Stimulated activated CD4-positive, alpha-beta T cell treated with anti-CD3 and anti-CD28 coated beads, Interleukin-15, amount 100 ng/mL, for 1 hour (primary cell): ENCODE data around the gene UPP1.
"Not testable (repeated sequence)": the region's sequence is repeated elsewhere in the genome, so short reads cannot be mapped to it uniquely, and the experiment has no call there.

Experiments used
- DNase-seq, 2 donors: peaks; one replicate each; pipeline ENCODE4 v3.0.0-alpha.2; 2020; ENCODE audit warnings: low read depth in 1 of 2, low spot score in 1 of 2

Gene UPP1

DNA sequence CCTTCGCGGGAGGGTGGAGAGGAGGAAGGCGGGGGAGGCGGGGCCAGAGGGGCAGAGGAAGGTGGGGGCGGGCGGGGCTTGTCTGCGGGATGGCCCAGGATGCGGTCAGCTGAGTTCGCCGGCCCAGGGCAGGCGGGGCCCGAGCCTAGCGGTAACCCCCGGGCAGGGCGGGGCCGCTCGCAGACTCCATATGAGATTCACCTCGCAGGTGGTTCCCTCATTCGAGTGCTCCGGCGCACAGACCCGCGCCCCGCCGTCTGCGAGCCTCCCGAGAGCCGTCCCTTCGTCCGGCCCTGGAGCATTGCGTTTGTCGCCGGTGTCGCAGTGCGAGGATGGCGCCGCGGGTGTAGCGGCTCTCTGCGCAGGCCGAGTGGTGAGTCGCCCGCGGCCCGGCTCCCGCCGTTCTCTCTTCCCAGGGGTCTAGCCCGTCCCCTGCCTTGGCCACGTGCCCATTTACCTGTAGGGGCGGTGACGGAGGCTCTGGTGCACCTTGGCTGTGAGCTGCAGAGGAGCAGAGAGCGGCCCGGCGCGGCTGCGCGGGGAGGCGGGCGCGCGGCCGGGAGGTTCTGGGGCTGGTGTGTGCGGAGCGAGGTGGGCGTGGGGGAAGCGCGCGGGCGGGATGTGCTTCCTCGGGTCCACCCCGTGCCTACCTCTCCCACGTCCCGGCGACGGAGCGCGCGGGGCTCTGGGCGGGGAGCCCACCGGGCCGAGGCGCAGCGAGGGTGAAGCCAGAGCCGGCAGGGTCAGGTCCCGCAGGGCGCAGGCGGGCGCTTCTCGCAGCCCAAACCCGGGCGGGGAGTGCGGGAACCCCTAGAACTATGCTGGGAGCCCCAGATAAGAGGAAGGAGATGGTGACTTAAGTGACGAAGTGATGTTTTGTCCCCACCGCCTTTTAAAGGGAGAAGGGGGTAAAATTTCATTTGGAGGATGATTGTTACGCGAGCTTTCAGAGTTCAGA, at the start of gene UPP1:
Gene UPP1, plus strand, starts transcription at position 220 of the 958 bp plus-strand sequence. CDS start 5,519 bp downstream, outside the sequence.
- peak; percentile 72 to 87 for DNase-seq

DNA sequence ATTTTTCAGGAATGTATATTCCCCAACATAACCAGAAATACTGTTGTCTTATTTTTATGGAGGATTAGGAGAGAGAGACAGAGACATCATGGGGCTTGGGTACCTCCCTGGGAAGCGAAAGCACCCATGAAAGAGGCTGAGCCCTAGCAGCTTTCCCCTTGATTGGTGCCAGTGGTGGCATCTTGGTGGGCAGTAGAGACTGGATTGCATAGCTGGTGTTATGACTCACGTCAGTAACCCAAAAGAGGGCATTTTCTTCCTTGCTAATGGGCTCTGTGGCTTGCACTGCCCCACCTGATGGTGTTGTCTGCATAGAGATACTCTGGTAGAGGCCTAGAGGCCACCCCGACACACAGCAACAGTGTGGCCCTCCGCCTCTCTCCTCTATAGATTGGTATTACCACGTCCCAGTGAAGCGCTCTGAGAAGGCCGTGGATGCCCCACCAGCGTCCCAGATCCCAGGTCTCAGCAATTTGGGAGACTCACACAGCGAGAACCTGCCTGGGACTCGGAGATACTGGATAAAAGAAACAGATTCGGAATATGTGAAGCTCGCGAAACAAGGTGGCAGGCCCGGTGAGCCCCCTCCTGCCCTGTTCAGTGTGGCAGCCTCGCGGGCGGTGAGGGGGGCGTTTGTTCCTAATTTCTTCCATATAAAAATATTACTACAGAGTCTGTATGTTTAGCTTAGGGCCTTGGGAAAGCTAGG, 48.0 kb upstream of the UPP1 start:
- no peak for DNase-seq

DNA sequence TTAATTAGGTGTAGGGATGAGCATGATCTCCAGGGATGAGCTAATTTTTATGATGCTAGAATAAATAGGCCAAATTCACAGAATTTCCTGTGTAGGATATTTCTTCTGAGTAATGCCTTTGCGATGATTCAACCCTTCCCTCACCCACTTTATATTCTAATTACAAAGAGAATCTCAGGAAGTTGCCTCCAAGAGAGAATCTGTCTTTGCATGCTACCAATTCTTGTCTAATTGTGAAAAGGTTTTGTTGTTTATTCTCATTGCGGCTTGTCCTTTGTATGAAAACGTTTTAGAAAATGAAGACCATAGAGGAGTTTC, 47.5 kb upstream of the UPP1 start:
- no peak for DNase-seq

DNA sequence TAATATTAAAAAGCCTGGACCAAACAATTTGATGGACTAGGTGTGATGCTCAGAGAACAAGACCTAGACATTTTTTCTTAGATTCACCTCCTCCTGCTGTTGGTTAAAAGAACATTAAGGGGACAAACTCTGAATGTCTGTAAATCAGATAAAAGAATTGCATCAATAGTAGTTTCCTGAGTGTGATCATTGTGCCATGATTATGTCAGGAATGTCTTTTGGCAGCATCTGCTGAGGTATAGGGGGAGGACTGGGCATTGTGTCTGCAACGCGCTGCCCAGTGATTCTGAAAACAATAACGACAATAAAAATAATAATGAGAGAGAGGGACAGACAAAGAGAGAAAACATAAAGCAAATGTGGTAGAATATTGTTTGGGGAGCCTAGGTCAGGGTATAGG, 46.8 kb upstream of the UPP1 start:
- DNase-seq = no peak

DNA sequence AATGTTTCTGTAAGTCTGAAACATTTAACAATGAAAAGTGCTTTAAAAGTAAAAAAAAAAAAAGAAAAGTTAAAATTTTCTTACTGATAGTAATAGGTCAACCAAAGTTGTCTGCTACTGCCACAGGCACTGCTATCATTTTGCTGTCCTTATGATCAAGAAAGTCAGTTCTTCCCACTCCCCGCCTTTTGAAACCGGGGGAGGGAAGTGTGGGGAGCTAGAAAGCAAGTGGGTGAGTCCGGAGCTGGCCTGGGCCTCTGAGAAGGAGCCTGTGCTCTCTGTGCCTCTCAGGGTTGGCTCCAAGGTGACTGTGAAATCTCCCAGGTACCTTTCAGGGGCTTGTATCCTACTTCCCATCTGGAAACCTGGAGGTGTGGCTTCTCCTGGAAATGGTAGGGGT, 46.4 kb upstream of the UPP1 start:
- no peak for DNase-seq

DNA sequence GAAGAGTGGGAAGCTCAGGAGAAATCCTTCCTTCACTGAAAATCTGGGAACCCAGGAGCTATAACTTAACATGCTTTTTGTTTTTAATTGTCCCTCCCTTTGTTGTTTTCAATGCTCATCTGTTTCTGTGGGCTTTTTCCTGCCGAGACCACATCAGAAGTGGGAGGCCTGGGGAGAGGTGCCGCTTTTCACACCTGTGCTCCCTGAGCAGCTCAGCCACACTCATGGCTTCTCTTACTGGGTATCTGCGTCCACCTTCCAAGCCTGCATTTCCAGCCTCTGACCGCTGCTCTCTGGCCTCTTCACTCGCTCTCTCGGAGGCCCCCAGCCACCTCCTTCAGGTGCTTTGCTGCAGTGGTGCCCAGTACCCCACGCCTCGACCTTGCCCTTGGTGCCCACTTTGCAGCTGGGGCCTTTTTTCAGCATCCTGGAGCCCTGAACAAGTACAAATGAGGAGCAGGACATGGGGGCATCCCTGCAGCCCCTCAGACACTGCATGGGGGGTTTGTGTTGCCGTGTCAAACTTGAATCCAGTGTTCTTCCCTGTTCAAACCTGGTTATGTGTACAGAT, 43.8 kb upstream of the UPP1 start:
- no peak for DNase-seq

DNA sequence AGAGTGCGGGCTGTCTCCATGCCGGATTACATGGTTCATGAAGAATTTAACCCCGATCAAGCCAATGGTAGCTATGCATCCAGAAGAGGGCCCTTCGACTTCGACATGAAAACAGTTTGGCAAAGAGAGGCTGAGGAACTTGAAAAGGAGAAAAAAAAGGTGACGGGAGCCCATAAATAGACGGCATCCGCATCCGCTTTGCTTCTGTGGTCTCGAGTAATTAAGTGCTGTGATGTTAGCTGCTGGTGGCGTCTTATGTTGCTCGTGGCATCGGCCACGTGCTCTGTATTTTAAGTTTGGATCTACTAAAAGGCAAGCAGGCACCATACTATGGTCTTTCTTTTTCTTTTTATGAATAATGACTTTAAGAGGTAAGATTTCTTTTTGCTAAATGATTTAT, 42.6 kb upstream of the UPP1 start:
- DNase-seq = no peak

DNA sequence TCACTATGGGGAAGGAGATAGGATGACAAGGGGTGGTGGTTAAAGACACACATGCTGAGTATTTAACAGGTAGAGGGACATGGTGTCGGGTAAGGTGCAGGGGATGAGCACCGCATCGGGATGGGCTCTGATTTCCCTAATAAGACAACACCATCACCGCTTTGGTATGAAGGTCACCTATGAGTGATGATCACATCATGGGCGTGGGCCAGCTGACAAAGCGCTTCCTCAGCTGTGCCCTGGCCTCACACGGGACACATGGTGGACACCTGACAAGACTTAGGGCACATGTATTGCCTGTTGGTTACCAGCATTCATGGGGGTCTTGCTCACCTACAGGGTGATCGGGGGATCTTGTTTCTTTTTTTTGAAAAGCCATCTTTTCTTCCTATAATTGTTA, 41.0 kb upstream of the UPP1 start:
- no peak for DNase-seq

DNA sequence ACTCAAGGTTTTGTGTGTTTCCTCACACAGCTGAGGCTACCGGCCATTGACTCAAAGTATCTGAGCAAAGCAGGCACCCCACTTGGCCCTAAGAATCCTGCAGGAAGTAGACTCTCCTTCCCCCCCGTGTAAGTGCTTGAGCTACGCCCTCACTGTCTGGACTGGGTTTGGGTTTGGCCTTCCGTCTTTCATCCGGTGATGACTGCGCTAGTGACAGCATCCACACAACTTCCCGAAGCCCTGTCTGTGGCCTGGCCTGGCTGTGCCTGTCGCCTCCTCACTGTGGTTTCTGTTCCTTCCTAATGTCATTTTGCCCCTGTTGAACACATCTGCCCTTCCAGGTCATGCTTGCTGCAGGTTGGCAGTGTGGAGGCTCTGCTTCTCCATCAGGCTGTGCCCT, 39.2 kb upstream of the UPP1 start:
- DNase-seq = no peak

DNA sequence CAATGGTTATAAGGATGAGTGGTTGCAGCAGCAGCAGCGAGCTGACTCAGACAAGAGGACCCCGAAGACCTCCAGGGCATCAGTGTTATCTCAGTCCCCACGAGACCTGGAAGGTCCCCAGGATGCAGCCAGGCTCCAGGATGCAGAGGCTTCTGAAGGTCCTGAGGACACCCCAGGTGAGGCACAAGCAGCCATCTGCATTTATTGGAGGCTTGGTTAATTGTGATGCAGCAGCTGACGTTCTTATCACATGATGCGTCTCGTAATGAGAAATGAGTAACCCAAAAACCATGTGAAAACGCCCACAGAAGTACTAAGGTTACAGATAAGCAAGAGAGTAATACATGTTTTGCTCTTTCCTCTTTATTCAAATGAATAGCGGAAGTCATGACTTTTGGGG, 36.3 kb upstream of the UPP1 start:
- DNase-seq = no peak

DNA sequence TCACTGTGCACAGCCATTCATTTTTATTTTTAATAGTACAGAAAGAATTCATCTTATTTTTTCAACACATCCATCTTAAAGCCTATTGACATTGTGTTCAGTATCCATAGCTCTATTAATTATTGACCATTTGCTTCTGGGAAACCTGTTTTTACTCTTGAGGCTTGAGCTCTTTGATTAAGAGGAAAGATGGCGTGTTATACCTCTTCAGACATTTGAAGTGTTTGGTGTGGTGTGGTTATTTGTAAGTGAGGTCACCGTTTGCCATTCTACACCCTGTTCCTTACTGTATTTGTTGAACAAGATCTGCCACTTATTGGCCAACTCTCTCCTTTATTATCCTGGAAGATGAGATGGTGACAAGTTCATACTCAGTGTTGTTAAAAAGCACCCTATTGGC, 35.3 kb upstream of the UPP1 start:
- no peak for DNase-seq

DNA sequence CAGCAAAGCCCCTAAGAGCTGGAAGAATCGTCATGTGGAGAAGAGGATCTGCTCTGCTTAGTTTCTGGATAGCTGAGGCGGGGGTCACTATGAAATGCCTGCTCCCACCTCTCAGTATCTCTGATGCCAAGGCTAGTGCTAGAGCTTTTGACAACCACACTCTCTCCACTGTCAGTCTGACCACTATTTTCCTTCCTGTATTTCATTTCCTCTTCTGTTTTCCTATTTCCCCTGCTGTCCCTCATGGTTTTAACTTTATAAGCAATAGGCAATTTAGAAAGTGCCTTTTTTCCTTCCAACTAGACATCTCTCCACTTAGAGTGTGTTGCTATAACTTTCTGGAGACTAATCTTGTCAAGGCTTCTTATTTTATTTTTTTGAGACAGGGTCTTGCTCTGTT, 30.1 kb upstream of the UPP1 start:
- DNase-seq = no peak

DNA sequence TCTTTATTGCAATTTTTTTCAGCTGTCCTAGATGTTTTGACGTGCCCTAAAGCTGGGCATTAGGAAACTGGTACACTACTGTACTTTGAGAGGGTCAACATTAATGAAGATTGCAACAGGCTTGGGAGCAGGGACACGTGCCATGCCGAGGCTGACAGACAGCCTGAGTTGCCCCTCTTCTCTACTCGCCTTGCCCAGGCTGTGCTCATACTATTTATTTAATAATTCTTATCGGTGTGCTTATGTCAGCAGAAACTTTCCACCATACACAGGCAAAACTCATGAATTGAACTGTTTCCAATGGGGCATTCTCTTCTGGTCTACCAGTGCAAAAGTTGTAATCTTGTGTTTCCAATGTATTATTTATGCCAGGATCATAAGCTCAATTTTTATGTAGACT, 29.4 kb upstream of the UPP1 start:
- no peak for DNase-seq

DNA sequence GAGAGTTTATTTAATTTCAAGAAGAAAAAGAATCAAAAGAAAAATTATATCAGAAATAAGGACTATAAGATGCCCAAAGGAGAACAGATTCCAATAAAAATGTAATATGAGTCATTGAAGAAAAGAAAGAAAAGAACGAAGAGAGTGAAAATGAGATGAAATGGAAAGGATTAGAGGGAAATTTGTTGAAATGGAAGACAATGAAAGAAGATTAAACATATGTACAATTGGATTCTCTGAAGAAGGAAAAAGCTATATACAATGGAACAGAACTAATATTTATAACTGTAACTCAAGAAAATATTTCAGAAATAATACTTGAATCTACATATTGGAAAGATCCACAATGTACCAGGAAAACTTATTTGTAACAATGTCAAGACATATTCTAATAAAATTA, 25.1 kb upstream of the UPP1 start:
- no peak for DNase-seq

DNA sequence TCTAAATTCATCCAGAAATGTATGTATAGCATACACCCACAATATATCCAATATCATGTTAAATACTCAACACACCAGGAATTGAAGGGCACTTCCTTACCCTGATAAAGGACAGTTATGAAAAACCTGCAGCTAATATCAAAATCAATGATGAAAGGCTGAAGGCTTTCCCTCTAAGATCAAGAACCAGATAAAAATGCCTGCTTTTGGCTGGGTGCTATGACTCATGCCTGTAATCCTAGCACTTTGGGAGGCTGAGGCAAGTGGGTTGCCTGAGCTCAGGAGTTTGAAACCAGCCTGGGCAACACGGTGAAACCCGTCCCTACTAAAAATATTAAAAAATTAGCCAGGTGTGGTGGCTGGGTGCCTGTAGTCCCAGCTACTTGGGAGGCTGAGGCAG, 21.6 kb upstream of the UPP1 start:
- DNase-seq = no peak

DNA sequence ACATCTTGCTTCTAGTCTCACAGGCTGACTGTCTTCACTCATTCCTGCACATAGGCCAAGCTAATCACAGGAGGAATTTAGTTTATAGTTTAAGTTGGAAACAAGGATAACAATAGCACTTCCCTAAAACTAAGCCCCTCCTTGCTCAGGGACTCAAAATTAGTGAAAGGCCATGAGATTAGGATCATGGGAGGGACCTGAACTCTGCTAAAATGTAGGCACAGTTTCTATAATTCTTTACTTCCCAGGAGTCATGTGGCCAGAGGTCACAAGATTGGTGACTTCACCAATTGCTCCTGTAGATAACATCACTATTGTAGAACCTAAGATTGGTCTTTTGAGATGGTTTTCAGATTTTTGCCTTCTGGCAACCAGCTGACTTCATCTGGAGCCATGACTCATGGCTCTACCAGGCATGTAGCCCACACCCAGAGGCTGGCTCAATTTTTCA, 14.8 kb upstream of the UPP1 start:
- DNase-seq = no peak

DNA sequence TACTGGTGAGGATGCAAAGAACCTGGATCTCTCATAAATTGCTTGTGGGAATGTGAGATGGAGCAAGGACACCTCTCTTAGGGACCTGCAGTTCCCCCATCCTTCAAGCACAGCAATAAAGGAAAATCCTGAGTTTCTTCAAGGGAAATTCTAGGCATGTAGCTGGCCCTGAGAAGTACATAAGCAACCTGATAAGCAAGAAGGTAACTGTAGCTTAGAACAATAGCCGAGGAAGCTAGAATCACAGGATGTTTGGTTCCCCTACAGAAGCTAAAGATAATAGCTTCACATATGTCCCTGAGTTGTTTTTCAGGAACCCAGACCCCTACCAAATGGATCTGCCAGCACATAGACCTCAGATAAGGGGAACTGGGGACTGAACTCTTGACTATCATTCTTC, 11.6 kb upstream of the UPP1 start:
- no peak for DNase-seq

DNA sequence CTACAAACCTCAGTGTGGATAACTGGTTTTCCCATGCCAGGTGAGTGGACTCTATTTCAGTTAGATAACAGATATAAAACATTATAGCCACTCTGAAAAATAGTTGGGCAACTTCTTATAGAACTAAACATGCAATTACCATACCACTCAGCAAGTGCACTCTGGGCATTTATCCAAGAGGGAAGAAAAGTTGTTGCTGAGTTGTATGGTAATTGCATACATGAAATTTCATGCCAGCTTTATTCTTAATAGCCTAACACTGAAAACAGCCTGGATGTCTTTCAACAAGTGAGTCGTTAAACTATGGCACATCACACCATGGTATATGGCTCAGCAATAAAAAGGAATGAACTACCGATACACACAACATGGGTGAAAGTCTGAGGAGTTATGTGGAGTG, 10.6 kb upstream of the UPP1 start:
- no peak for DNase-seq

DNA sequence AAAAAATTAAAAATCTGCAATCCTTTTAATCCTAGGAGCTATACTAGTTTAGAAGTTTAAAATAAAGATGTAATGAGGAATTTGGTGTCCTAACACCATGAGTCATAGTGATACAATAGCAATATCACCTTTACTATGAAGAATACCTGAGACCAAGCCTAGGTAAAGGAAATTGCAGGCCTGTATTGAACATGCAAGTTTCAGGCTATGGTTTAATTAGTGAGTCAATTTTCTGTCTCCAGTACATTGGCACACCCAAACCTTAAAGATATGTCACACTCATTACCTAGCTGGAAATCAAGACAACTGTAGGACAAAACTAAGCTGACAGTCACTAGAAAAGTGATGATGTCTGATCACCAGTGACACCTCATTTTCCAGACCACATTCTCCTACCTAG, 6.7 kb upstream of the UPP1 start:
- DNase-seq = not testable (repeated sequence)

DNA sequence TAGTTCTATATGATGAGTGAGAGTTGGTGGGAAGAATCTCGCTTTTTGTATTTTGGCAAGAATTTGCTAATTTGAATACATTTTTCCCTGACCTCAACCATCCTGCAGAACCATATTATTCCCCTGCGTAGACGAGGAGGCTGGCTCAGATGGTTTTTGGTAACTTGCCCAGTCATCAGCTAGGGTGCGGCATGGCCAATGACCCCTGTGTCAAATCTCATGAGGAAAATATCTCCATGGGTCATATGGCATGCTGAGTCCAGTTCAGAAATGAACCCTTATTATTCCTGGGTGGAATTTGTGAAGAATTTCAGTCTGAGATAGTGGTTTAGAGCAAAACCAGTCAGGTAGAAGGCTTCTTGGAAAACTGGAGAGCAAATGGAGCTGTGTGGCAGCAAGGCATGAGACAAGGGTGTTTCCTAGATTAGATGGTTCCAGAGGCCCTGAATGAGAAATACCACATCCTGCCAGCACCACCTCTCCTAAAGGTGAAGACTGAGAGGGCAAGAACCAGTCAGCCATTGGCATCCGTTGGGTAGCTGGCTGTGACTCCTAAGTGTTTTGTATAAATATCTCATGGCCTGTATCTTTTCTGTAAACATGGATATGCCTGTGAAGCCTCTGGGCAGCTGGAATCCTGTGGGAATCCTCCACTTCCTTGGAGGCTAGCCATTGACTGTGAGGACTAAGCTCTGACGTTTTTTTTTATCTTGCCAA, 5.8 kb upstream of the UPP1 start:
- no peak for DNase-seq

DNA sequence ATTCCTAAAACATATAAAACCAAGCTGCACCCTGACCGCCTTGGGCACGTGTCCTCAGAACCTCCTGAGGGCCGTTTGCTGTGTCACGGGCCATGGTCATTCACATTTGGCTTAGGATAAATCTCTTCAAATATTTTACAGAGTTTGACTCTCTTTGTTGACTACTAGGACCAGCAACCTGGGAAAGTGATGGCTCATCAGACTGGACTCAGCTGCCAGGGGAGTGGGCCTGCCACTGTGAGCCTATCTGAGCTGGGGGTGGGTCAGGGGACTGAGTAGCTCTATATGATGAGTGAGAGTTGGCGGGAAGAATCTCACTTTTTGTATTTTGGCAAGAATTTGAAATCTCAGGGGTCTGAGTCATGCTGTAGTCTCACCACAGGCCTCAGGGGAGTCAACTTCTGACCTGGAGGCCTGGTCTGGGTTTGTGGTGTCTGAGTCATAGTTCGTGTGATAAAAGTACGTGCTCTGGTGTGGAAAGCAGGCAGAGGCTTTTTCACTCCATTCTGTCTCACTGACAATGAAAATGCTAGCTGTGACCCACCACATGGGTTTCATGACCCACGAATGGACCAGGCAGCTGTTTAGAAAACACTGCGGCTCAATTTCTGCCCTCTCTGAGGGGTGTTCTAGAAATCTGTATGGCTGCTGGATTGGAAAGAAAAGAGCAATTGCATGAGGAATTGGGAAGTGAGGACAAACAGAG, 4.2 kb upstream of the UPP1 start:
- DNase-seq = peak; percentile 34 to 50
